C4-2B (cell line): ENCODE results near the gene ANKH.

Experiments used
- H3K27ac ChIP-seq: fragments of 450-650 bp; 2 replicates; pipeline ENCODE4 v1.5.1; 2017
- ZFX ChIP-seq: fragments of 450-650 bp; IDR thresholded peaks from 2 replicates; pipeline ENCODE4 v1.6.1; 2017
- TF ChIP-seq, protein P1 (sequence below): fragments of 450-650 bp; conservative IDR thresholded peaks from 2 replicates; pipeline ENCODE4 v1.5.1; 2017; ENCODE audit warnings: mild to moderate bottlenecking

Gene ANKH

DNA sequence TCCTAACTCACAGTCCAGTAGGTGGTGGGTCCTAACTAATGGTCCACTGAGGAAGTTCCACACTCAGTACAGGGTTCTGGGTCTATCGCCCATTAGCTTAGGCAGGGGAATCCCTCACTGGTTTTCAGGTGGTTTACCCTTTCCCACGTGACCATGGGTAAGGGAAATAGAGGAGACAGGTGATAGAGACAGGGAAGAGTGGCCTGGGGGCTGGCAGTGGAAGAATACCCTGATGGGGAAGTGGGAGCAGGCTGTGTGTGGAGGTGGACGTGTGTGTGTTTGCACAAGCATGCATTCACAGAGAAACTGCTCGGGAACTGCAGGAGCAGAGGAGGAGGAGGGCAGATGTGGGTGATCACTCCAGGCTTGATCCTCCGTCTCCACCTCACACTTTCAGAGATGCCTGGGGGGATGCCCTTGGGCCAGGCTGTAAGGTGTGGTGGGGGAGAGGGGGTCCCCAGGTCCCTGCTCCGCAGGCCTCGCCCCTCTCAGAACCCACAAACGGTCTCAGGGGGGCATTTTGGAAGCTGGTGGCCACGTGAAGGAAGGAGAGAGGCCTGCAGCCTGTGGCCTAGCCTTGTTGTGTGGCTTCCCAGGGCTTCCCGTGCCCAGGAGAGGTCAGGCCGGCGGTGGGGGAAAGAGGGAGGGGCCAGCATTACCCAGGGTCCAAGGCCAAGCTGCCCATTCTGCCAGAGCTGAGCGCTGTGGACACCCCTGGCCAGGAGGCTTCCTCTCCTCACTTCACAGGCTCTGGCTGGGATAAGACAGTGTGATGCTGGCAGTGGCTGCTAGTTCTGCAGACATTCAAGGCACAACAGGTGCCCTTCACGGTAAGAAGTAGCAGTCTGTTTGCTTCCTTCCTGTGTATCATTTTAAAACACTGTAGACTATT is 127.0 kb downstream of the ANKH start:
- no peak overlapping the region for H3K27ac ChIP-seq
- TF ChIP-seq, protein P1, sequence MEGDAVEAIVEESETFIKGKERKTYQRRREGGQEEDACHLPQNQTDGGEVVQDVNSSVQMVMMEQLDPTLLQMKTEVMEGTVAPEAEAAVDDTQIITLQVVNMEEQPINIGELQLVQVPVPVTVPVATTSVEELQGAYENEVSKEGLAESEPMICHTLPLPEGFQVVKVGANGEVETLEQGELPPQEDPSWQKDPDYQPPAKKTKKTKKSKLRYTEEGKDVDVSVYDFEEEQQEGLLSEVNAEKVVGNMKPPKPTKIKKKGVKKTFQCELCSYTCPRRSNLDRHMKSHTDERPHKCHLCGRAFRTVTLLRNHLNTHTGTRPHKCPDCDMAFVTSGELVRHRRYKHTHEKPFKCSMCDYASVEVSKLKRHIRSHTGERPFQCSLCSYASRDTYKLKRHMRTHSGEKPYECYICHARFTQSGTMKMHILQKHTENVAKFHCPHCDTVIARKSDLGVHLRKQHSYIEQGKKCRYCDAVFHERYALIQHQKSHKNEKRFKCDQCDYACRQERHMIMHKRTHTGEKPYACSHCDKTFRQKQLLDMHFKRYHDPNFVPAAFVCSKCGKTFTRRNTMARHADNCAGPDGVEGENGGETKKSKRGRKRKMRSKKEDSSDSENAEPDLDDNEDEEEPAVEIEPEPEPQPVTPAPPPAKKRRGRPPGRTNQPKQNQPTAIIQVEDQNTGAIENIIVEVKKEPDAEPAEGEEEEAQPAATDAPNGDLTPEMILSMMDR: no peak
- no peak for TF ChIP-seq ZFX

DNA sequence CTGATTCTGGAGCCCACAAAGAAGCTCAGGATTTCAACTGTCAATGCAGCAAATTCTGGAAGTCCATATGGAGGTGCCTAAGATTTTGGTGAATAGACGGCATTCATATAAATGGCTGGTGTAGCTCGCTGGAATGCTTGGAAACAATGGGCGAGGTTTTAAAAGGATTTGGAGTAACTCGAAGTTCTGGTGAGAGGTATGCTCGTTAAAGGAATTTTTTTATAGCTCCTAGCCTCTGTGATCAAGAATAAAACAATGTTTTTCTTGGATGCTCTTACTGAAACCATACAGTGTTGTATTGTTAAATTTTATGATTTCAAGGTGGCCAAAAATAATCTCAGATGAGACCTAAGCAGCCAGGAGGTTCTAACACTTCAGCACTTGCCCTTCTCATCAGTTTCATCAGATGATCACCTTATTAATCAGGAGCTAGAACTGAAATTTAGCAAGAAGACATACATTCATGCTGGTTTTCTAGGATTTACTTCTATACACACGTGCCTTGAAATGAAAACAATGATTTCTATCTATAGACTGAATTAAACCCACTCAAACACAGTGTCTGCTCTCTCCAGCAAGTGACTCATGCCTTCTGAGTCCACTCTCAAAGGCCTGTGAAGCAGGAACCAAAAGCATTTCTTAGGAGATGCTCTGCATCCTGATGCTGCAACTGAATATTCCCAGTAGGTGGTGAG is 127.8 kb downstream of the ANKH start:
- TF ChIP-seq, protein P1: no peak
- no peak for TF ChIP-seq ZFX
- no peak overlapping the region for H3K27ac ChIP-seq

DNA sequence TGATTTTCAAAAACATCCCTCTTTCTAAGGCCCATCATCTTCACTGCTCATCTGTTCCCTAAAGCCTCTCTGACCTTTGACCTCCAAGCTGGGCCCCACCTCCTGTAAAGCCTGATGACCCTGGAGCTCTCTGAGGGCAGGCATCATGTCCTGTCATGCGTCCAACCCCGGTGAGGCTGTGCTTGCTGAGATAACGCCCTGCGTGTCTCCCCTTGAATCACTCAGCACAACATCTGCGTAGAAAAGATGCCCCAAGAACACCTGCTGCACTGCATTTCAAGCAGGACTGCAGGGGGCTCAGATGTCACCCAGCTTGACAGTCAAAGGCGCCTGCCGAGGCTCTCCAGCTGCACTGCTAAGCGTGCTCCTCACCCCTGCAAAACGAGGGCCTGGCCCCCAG is 129.1 kb downstream of the ANKH start:
- H3K27ac ChIP-seq: no peak overlapping the region
- TF ChIP-seq ZFX: no peak
- TF ChIP-seq, protein P1: no peak

DNA sequence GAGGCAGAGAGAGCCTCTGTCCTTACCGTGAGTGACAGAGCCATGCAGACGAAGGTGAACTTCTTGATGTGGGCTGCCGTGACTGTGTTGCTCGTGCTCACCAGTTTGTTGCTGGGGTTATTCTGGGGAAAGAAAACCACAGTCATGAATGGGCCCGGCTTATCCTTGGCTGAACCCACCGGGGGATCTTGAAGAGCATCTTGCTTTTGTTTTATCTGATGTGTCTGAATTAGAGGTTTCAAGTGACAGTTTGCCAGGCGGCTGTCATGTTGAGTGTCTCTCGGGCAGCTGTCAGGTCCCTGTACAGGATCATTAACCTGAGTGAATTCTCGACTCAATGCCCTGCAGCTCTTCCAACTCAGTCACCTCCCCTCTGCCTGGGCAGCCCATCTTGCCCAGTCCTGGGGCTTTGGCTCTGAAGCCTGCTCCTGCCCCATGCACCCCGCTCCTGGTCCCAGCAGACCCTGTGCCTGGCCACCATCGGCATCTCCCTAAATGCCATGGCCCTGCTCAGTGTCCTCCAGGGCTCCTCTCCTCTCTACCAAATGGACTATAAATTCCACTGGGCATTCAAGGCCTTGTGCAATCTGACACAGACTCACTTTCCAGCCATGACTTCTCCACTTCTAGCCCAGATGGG is 129.7 kb downstream of the ANKH start:
- no peak overlapping the region for H3K27ac ChIP-seq
- TF ChIP-seq, protein P1: no peak
- no peak for TF ChIP-seq ZFX

DNA sequence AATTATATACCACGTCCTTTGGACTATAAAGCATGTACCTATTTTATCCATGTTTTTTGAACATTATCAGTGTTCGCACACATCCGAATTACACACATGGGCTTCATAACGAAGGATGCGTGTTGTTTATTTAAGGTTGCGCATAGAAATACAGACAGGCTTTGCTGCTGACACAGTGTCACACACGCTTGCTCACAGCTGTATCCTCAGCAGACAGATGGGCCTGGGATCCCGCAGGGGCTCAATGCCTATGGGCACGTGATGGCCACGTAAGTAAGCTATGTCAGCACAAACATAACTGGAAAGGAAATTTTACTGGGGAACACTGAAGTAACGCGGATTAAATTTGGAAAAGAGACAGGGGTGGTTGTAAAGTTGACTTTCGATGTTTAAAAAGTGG is 130.4 kb downstream of the ANKH start:
- no peak overlapping the region for H3K27ac ChIP-seq
- no peak for TF ChIP-seq ZFX
- TF ChIP-seq, protein P1: no peak

DNA sequence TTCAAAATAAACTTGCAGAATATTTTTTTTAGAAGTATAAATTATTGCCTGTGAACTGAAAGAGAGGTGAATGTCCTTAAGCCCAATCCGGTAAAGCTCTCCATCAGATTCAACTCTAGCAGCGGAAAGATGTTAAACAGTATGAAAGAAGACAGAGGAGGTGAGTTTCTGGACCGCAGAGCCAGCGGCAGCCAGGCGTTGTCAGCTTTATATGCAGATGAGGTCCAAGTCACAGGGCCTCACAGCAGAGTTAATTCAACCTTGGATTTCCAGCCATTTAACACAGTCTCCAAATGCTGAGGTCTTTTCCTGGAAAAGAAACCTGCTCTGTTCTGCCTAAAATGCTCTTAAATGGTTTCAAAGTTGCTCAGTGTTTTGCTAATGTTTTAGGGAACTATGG is 131.6 kb downstream of the ANKH start:
- H3K27ac ChIP-seq: no peak overlapping the region
- TF ChIP-seq ZFX: no peak
- TF ChIP-seq, protein P1: no peak

DNA sequence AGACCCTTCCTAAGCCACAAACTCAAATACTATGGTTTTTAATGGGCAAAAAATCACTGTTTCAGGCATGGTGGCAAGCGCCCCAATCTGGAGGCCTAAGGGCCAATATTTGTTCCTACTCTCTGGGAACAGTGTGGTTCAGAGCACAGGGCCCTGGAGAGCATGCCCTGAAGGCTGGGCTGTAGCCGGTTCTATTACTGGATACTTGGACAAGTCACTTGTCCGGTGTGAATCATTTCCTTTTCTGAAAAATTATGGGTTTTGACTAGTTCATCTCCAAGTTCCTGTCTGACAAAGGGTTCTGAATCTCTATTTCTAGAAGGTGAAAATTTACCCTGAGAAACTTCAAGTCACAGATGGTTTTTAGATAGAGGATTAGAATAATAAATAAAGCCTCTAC is 132.0 kb downstream of the ANKH start:
- TF ChIP-seq, protein P1: no peak
- TF ChIP-seq ZFX: no peak
- H3K27ac ChIP-seq: no peak overlapping the region
